GM10266 (cell line): ENCODE measurements around the gene MARVELD1.

Source experiments
- DNase-seq: peaks from one replicate; pipeline ENCODE4 v3.0.0; 2012; ENCODE audit errors: extremely low spot score
- CTCF ChIP-seq: IDR thresholded peaks from 2 replicates; pipeline ENCODE4 v1.5.1; 2012; ENCODE audit warnings: mild to moderate bottlenecking, low read depth; ENCODE audit not compliant: control insufficient read depth, insufficient read depth; ENCODE audit errors: missing control alignments

MARVELD1 gene

GRCh38 chr10:97729014-97729413 is 15.5 kb downstream of the MARVELD1 start:
- TF ChIP-seq CTCF, result no peak
- DNase-seq, result no peak

- DNase-seq, result peak; percentile 47
- TF ChIP-seq CTCF, result peak; percentile 84
Observed at GRCh38 chr10:97731346-97732051, 18.0 kb downstream of the MARVELD1 start.

- no peak for TF ChIP-seq CTCF
- no peak for DNase-seq
Observed at GRCh38 chr10:97732052-97732359, 18.5 kb downstream of the MARVELD1 start.

- no peak for DNase-seq
- TF ChIP-seq CTCF, result no peak
Observed at GRCh38 chr10:97733256-97733655, 19.7 kb downstream of the MARVELD1 start.

GRCh38 chr10:97734021-97734420 is 20.5 kb downstream of the MARVELD1 start:
- TF ChIP-seq CTCF, result no peak
- DNase-seq, result no peak

GRCh38 chr10:97736403-97736901 is 22.9 kb downstream of the MARVELD1 start:
- DNase-seq, result no peak
- no peak for TF ChIP-seq CTCF

- peak; percentile 97 for DNase-seq
- no peak for TF ChIP-seq CTCF
Observed at GRCh38 chr10:97736902-97737769, 23.6 kb downstream of the MARVELD1 start, which contains the start of gene ZFYVE27. Gene ZFYVE27 (plus strand): TSS chr10:97737128. CDS start chr10:97738478, 1,350 bp downstream.
